ENCODE results near the gene MCM9.

DNA sequence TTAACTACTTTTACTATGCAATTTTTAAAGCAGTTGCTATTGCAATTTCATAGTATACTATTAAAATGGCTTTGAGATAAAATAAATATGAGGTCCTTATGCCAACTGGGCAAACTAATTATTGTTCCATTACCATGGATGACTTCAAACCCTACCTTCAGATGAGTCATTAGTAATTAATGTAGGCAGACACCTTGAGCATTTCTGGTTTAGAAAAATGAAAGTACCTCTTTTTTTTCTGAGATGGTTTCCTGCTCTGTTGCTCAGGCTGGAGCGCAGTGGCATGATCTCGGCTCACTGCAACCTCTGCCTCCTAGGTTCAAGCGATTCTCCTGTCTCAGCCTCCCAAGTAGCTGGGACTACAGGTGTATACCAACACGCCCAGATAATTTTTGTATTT, 29.1 kb downstream of the MCM9 start:
- no peak for TF ChIP-seq POLR2A (IDR thresholded peaks at IDR 0.05)
- TF ChIP-seq, protein P1, sequence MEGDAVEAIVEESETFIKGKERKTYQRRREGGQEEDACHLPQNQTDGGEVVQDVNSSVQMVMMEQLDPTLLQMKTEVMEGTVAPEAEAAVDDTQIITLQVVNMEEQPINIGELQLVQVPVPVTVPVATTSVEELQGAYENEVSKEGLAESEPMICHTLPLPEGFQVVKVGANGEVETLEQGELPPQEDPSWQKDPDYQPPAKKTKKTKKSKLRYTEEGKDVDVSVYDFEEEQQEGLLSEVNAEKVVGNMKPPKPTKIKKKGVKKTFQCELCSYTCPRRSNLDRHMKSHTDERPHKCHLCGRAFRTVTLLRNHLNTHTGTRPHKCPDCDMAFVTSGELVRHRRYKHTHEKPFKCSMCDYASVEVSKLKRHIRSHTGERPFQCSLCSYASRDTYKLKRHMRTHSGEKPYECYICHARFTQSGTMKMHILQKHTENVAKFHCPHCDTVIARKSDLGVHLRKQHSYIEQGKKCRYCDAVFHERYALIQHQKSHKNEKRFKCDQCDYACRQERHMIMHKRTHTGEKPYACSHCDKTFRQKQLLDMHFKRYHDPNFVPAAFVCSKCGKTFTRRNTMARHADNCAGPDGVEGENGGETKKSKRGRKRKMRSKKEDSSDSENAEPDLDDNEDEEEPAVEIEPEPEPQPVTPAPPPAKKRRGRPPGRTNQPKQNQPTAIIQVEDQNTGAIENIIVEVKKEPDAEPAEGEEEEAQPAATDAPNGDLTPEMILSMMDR (IDR thresholded peaks at IDR 0.05), result no peak
